Activated CD4-positive, alpha-beta T cell treated with anti-CD3 and anti-CD28 coated beads, Interleukin-2, Interleukin-6, amounts not matched to agents 100 ng/mL and 50 ng/mL, durations not matched to agents 16 hours and 8 hours (primary cell): Measurements from ENCODE around the gene AARSD1.
"Not testable (repeated sequence)": the region's sequence is repeated elsewhere in the genome, so short reads cannot be mapped to it uniquely, and the experiment has no call there.

Source experiments
- DNase-seq: peaks from one replicate; pipeline ENCODE4 v3.0.0-alpha.2; 2020

The AARSD1 gene

DNA sequence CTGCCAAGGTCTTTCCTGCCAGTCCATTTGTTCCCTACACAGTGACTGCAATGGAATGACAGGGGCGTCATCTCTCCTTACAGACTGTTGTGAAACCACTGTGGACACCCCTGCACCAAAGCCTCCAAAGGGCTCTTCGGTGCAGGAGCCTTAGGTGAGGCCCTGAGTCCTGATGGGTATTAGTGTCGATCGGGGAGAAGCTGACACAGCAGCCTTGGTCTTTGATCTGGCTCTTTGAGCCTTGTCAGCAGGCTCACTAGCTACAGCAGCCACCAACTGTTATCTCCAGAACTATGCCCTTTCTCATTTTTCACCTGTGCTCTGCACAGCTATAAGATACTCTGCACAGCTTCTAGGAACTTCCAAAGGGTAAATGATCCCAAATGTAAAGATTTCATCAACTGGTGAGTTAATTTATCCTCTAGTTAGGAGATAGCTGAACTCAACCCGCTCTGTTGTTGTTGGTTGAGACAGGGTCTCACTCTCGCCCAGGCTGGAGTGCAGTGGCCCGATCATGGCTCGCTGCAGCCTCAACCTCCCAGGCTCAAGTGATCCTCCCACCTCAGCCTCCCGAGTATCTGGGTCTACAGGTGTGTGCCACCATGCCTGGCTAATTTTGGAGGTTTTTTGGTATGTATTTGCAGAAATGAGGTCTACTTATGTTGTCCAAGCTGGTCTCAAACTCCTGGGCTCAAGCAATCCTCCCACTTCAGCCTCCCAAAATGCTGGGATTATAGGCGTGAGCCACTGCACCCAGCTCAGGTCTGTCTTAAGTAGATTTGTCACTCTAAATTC is 44.0 kb downstream of the AARSD1 start:
- DNase-seq = no peak

DNA sequence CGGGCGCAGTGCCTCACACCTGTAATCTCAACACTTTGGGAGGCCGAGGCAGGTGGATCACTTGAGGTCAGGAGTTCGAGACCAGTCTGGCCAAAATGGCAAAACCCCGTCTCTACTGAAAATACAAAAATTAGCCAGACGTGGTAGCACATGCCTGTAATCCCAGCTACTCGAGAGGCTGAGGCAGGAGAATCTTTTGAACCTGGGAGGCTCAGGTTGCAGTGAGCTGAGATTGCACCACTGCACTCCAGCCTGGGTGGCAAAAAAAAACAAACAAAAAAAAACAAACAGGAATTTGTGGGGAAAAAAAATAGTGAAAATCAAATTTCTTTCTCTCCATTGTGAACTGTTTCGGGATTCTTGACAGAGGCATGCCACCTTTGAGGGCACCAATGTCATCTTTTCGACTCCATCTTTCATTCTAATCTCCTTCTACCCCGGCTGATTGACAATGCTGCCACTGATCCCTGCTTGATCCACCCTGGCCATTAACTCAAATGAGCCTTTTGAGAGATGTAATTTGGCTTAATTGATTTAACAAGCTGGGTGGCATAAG is 44.7 kb downstream of the AARSD1 start:
- DNase-seq = not testable (repeated sequence)

DNA sequence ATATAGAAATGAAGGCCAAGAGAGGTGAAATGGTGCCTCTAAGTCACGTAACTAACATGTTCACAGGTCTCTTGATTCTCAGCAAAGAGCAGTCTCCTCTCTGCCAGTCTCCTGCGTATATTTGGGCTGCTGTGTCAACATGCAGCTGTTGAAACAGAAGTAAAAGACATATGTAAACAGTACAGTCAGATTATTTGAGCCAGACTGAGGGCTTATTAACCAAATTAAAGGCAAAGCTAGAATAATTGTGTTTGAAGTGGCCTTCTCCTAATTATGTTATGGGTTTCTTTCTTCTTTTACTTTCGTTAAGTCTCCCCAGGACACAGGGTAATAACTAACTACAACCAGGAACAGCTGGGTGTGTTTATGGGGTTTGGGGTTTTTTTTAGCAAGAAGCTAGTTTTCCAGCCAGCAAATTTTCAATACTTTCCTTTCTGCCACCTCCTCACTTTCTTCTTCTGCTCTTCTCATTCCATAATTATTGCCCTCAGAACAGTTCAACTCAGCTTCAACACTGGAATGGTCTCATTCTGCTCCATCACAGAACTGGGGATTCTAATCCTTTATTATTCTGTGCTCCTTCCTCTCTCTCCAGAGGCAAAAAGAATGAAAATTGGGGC is 45.2 kb downstream of the AARSD1 start:
- no peak for DNase-seq

DNA sequence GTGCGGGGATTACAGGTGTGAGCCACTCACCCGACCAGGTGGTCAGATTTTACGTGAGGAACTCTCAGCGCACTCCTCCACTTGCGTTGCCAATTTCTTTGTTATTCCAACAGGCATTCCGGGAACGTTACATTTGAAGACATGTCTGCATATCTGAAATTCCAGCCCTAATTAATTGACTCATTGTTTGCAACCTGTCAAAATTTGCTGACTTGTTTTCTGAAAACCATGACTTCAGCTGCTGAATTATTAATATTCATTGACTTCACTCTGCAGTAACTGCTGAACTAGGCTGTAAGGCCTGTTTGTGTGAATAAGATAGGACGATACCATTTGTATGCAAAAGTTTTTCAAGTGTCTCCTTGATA is 47.0 kb downstream of the AARSD1 start:
- DNase-seq = no peak

DNA sequence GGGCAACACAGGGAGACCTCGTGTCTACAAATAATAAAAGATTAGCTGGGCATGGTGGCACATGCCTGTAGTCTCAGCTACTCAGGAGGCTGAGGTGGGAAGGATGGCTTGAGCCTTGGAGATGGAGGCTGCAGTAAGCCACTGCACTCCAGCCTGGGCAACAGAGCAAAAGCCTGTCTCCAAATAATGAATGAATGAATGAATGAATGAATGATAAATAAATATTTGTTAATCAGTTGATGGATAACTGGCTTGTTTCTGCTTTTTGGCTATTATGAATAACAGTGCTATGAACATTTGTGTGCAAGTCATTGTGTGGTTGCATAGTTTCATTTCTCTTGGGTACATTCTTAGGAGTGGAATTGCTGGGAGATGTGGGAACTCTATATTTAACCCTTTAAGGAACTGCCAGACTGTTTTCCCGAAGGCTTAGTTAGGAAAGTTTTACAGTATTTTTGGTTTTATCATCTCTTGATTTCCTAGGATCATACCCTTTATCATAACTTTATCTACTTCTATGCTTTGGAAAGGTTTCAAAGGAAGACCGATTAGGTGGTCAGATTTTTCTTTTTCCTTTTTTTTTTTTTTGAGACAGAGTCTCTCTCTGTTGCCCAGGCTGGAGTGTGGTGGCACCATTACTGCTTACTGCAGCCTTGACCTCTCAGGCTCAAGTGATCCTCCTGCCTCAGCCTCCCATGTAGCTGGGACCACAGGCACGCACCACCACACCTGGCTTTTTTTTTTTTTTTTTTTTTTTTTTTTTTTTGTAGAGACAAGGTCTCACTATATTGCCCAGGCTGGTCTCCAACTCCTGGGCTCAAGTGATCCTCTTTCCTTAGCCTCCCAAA is 47.6 kb downstream of the AARSD1 start:
- DNase-seq = not testable (repeated sequence)

DNA sequence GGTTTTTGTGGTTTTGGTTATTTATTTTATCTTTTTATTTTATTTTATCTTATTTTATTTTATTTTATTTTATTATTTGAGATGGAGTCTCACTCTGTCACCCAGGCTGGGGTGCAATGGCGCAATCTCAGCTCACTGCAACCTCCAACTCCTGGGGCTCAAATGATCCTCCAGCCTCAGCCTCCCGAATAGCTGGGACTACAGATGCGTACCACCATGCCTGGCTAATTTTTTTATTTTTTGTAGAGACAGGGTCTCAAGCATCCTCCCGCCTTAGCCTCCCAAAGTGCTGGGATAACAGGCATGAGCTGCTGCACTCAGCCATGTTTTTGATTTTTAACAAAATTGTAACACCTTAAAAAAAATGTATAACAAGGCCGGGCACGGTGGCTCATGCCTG is 49.0 kb downstream of the AARSD1 start:
- DNase-seq = not testable (repeated sequence)

DNA sequence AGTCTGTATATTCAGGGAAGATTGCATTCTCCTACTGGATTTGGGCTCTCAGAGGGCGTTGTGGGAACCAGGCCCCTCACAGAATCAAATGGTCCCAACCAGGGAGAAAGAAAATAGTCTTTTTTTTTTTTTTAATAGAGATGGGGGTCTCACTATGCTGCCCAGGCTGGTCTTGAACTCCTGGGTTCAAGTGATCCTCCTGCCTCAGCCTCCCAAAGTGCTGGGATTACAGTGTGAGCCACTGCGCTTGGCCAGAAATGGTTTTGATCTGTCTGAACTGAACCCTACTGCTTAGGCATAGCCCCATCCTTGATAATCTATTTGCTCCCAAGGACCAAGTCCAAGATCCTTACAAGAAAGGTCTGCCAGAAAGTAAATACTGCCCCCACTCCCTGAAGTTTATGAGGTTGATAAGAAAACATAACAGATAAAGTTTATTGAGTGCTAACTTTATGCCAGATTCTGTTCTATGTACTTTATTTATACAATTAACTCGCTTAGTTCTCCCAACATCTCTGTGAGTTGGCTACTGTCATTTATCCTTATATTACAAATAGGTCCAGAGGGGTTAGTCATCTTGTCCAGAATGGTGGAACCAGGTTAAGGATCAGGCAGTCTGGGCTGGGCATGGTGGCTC is 50.2 kb downstream of the AARSD1 start:
- DNase-seq = no peak

DNA sequence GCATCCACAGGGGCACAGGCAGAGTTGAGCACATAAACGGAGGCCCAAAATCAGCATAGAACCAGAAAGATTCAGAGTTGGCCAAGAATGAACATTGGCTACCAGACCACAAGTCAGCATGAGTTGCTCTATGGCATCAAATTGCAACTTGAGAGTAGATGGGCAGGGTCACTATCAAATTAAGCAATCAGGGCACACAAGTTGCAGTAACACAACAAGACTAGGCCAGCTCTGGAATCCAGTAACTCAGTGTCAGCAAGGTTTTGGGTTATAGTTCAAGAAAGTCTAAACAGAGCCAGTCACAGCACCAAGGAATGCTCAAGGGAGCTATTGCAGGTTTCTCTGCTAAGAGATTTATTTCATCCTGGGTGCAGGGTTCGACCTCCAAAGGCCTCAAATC is 50.7 kb downstream of the AARSD1 start:
- DNase-seq = no peak

DNA sequence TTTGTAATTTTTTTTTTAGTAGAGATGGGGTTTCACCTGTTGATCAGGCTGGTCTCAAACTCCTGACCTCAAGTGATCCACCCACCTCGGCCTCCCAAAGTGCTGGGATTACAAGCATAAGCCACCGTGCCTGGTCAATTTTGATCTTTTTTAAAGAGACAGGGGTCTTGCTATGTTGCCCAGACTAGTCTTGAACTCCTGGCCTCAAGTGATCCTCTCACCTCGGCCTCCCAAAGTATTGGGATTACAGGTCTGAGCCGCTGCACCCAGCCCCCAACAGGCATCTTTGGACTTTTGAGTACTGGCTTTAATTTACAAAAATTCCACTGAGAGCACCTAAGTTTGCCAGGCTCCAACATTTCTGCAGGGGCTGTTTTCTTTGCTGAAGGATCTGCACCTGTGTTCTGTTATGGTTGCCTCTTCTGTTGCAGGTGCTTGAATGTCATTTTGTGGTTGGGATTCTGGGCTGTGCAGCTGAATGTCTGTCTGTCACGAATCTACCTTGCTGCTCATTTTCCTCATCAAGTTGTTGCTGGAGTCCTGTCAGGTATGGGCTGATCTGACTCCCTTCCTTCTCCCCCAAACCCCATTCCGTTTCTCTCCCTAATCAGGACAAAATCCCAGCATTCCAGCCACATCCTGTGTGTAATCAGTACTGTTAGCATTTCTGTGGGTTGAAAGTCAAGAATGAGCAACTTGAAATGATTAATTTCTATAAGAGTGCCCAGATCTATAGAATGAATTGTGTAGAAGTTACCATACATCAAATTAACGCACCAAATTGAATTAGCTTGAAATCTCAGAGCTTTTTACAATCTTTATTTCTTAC is 55.2 kb downstream of the AARSD1 start:
- no peak for DNase-seq

DNA sequence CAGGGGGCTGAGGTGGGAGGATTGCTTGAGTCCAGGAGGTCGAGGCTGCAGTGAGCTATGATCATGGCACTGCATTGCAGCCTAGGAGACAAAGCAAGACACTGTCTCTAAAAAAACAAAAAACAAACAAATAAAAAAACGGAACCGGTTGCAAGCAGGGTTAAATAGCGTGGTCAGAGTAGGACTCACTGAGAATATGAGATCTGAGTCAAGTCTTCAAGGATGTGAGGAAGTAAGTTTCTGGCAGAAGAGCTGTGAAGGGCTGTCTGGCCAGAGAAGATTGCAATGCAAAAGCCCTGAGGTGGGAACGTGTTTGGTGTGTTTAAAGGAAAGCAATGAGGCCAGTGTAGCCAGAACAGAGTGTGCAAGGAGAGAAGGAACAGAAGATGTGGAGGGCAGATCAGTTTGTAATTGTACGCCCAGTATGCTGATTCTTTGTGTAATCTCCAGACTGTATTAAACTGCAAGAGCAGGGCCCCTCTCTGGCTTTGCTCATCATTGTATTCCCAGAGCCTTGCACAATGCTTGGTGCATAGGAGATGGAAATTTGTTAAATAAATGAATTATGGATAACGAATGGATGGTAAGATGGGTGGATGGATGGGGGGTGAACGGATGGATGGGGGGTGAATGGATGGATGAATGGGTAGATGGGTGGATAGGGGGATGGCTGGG is 57.3 kb downstream of the AARSD1 start:
- DNase-seq = no peak

DNA sequence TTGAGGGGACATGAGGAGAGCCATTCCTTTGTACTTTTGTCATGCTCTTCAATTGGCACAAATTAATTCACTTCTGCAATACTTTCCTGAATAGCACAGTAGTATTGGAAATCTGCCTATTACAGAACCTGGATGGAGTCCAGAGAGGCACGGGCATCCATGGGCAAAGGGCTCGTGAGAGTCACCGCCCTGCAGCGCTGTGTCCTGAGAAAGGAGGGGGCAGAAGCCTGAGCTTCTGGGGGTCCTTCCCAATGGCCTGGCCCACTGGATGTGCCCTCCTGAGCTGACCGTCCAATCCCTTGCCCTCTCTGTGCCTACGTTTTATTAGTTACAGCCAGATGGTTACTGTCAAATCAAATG is 60.2 kb downstream of the AARSD1 start:
- no peak for DNase-seq

DNA sequence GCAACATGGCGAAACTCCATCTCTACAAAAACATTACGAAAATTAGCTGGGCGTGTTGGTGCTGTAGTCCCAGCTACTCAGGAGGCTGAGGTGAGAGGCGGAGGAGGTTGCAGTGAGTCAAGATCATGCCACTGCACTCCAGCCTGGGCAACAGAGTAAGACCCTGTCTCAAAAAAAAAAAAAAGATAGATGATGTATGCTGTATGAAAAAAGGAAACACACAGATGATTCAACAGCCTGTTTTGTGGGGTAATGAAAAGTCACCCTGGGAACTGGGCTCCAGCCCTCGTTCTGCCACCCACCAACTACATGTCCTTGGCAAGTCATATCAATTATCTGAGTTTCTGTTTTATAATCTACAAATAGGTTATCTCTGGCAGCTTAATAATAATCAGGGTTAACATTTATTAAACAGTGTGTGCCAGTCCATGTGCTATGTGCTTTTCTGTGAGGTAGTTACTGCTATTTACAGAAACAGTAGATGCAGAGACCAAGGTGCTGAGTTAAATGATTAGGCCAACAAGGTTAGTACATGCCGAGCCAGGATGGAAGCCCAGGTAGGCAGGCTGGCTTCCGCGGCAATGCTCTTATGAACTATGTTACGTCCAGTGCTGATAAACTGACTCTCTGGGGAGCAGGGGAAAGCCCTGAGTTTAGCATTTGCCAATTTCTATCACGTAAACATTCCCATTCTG is 62.6 kb downstream of the AARSD1 start:
- no peak for DNase-seq
